Hepatocyte (in vitro differentiated cells): ENCODE results near the gene MSLN. TPM values are rescaled to one million over a fixed set of nuclear protein-coding genes. Genes with fewer than 3 reads are reported as not detected.

Source experiments
- DNase-seq: peaks from one replicate; pipeline ENCODE4 v3.0.0-alpha.2; 2016; ENCODE audit warnings: low spot score
- H2AFZ ChIP-seq: fragments of 200-600 bp; sonication (generic); 2 replicates; pipeline ENCODE4 v1.6.0; 2016; ENCODE audit warnings: antibody characterized with exemption, mild to moderate bottlenecking
- H3K27ac ChIP-seq: fragments of 200-600 bp; sonication (generic); 2 replicates; pipeline ENCODE4 v1.5.1; 2016; ENCODE audit warnings: mild to moderate bottlenecking
- H3K27me3 ChIP-seq: fragments of 200-600 bp; sonication (generic); 2 replicates; pipeline ENCODE4 v1.6.1; 2016
- H3K36me3 ChIP-seq: fragments of 200-600 bp; sonication (generic); replicated peaks from 2 replicates; pipeline ENCODE4 v1.5.1; 2016; ENCODE audit warnings: low read depth; ENCODE audit not compliant: insufficient read depth
- H3K4me1 ChIP-seq: fragments of 200-600 bp; sonication (generic); 2 replicates; pipeline ENCODE4 v1.5.1; 2016; ENCODE audit warnings: mild to moderate bottlenecking, moderate library complexity; ENCODE audit not compliant: insufficient read depth
- H3K4me2 ChIP-seq: fragments of 200-600 bp; sonication (generic); 2 replicates; pipeline ENCODE4 v1.6.0; 2016
- H3K4me3 ChIP-seq: fragments of 200-600 bp; sonication (generic); 2 replicates; pipeline ENCODE4 v1.5.1; 2016; ENCODE audit warnings: mild to moderate bottlenecking
- H3K79me2 ChIP-seq: fragments of 200-600 bp; sonication (generic); 2 replicates; pipeline ENCODE4 v1.6.0; 2017; ENCODE audit warnings: mild to moderate bottlenecking
- H3K9me2 ChIP-seq: fragments of 200-600 bp; sonication (generic); replicated peaks from 2 replicates; pipeline ENCODE4 v1.6.0; 2017; ENCODE audit warnings: mild to moderate bottlenecking; ENCODE audit not compliant: insufficient read depth
- H3K9me3 ChIP-seq: fragments of 200-600 bp; sonication (generic); 2 replicates; pipeline ENCODE4 v1.5.1; 2016; ENCODE audit warnings: low read depth, mild to moderate bottlenecking
- H4K20me1 ChIP-seq: fragments of 200-600 bp; sonication (generic); 2 replicates; pipeline ENCODE4 v1.6.0; 2016; ENCODE audit warnings: mild to moderate bottlenecking; ENCODE audit not compliant: insufficient read depth, poor library complexity, severe bottlenecking
- CTCF ChIP-seq: fragments of 200-600 bp; sonication (generic); IDR thresholded peaks from 2 replicates; pipeline ENCODE4 v1.5.1; 2016; ENCODE audit warnings: antibody characterized with exemption, mild to moderate bottlenecking; ENCODE audit not compliant: poor library complexity
- EZH2 ChIP-seq: fragments of 200-600 bp; sonication (generic); IDR thresholded peaks from 2 replicates; pipeline ENCODE4 v1.6.1; 2016; ENCODE audit warnings: antibody characterized with exemption, mild to moderate bottlenecking, borderline replicate concordance
- EZH2phosphoT487 ChIP-seq: fragments of 200-600 bp; sonication (generic); IDR thresholded peaks from one replicate; pipeline ENCODE4 v1.6.1; 2018; ENCODE audit warnings: antibody characterized with exemption, mild to moderate bottlenecking, low read depth, moderate library complexity; ENCODE audit not compliant: unreplicated experiment, severe bottlenecking
- WGBS: methylation state at CpG from one replicate; pipeline ENCODE4 v1.1.6; 2016; ENCODE audit warnings: low lambda C conversion rate; ENCODE audit errors: missing lambda C conversion rate; 5-methylcytosine and 5-hydroxymethylcytosine counted together
- polyA plus RNA-seq: library from polyadenylated mRNA; unstranded; fragments of >200 nt; fragmentation: Nextera tagmentation; extraction: Ambion mirVana; gene quantifications from 2 replicates; pipeline ENCODE4 v1.2.1, GENCODE V29; 2016
- total RNA-seq: library from RNA; depleted of rRNA; stranded (reverse); fragments of >200 nt; gene quantifications from 2 replicates; pipeline ENCODE4 v1.2.3, GENCODE V29; 2014

Gene MSLN
- total and polyA plus RNA-seq, 2 experiments from 2014 or later, result 2.4 to 8.0 TPM

- Histone ChIP-seq H2AFZ (no peak overlapping the region), H3K4me1 (peaks cover 17% of the 10 kb centered on the region), H3K9me2 (no peaks in the 10 kb centered on the region), H3K4me2 (no peak overlapping the region), H3K36me3 (no peaks in the 10 kb centered on the region), H3K27me3 (peaks cover 7% of the 10 kb centered on the region), H3K9me3 (no peaks in the 10 kb centered on the region), H3K4me3 (no peak overlapping the region), H4K20me1 (no peaks in the 10 kb centered on the region), H3K27ac (no peak overlapping the region), H3K79me2 (no peaks in the 10 kb centered on the region)
- WGBS, result 93% methylated on average over 22 of the region's 22 CpGs
- DNase-seq, result no peak
- no peak for TF ChIP-seq EZH2phosphoT487
- no peak for TF ChIP-seq CTCF
- TF ChIP-seq EZH2, result no peak
Measured at GRCh38 chr16:730666-731509, 29.6 kb upstream of the MSLN start.

GRCh38 chr16:732332-732731 is 28.2 kb upstream of the MSLN start:
- peaks cover 14% of the 10 kb centered on the region for H3K4me1 ChIP-seq
- TF ChIP-seq EZH2phosphoT487 (no peak), CTCF (no peak), EZH2 (no peak)
- H2AFZ ChIP-seq, result no peak overlapping the region
- H3K9me3 ChIP-seq, result no peaks in the 10 kb centered on the region
- H4K20me1 ChIP-seq, result no peaks in the 10 kb centered on the region
- H3K27me3 ChIP-seq, result peaks cover under 1% of the 10 kb centered on the region
- WGBS, result 94% methylated on average over 12 of the region's 12 CpGs
- H3K4me3 ChIP-seq, result no peak overlapping the region
- no peaks in the 10 kb centered on the region for H3K9me2 ChIP-seq
- H3K79me2 ChIP-seq, result no peaks in the 10 kb centered on the region
- H3K36me3 ChIP-seq, result no peaks in the 10 kb centered on the region
- no peak for DNase-seq
- H3K27ac ChIP-seq, result no peak overlapping the region
- H3K4me2 ChIP-seq, result no peak overlapping the region

GRCh38 chr16:732936-733335 is 27.6 kb upstream of the MSLN start:
- no peaks in the 10 kb centered on the region for H3K9me2 ChIP-seq
- H3K4me2 ChIP-seq, result no peak overlapping the region
- no peaks in the 10 kb centered on the region for H3K79me2 ChIP-seq
- no peaks in the 10 kb centered on the region for H3K36me3 ChIP-seq
- no peak overlapping the region for H3K4me3 ChIP-seq
- H3K9me3 ChIP-seq, result no peaks in the 10 kb centered on the region
- TF ChIP-seq EZH2 (no peak), EZH2phosphoT487 (no peak), CTCF (no peak)
- no peak for DNase-seq
- H3K4me1 ChIP-seq, result peaks cover 8% of the 10 kb centered on the region
- H3K27me3 ChIP-seq, result no peaks in the 10 kb centered on the region
- no peak overlapping the region for H2AFZ ChIP-seq
- no peaks in the 10 kb centered on the region for H4K20me1 ChIP-seq
- H3K27ac ChIP-seq, result no peak overlapping the region
- 88% methylated on average over 13 of the region's 13 CpGs for WGBS
